HG02678 (cell line): ENCODE data around the gene CYP2F1.
"Not testable (repeated sequence)": the region's sequence is repeated elsewhere in the genome, so short reads cannot be mapped to it uniquely, and the experiment has no call there.

Experiments used
- ATAC-seq: cut with Tn5 transposase; IDR thresholded peaks from one replicate; pipeline ENCODE4 v1.9.1; 2021; ENCODE audit warnings: mild to moderate bottlenecking, moderate library complexity; ENCODE audit not compliant: unreplicated experiment

CYP2F1 gene

DNA sequence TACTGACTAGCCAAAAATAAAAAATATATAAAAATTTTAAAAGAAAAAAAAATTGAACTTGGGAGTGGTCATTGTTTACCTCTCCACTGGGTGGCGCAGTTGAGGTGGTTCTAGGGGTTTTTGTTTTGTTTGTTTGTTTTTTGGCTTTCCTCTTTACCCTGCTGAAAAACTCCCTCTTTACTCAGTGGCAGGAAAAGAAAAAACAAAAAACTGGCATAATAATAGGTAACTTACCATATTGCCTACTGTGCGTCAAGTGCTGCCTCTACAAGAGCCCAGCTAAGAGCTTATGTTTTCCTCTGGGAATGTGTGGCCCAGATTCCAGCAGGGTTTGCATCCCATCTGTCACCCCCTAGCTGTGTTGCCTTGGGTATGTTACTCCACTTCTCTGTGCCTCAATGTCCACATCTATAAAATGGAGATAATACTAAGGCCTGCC lies 12.6 kb downstream of the CYP2F1 start:
- not testable (repeated sequence) for ATAC-seq

DNA sequence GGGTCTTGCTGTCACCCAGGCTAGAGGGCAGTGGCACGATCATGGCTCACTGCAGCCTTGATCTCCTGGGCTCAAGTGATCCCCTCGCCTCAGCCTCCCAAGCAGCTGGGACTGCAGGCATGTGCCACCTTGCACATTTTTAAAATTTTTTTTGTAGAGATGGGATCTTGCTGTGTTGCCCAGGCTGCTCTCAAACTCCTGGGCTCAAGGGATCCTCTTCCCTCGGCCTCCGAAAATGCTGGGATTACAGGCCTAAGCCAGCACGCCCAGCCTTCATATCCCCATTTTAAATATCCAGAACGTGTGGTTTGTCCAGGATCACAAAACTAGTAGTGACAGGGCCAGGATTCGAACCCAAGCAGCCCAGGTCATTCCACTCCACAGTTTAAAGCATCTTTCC lies 13.1 kb downstream of the CYP2F1 start:
- not testable (repeated sequence) for ATAC-seq

DNA sequence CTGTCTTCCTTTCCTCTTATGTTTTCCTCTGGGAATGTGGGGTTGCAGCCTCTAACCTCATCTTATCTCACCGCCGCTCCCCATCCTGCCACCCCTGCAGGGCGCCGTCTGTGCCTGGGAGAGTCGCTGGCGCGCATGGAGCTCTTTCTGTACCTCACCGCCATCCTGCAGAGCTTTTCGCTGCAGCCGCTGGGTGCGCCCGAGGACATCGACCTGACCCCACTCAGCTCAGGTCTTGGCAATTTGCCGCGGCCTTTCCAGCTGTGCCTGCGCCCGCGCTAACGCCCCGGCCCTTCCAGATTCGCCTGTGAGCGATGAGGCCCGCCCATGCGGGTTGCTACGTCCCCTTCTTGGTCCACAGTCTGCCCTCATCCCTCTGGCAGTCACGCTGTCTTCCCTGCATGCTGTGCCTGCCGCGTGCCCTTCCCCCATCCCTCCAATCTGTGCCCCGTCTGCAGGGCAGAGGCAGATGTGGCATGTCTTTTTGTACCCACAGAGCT lies 13.6 kb downstream of the CYP2F1 start:
- not testable (repeated sequence) for ATAC-seq

- ATAC-seq: no peak
Measured at GRCh38 chr19:41128692-41129091, 14.5 kb downstream of the CYP2F1 start.

DNA sequence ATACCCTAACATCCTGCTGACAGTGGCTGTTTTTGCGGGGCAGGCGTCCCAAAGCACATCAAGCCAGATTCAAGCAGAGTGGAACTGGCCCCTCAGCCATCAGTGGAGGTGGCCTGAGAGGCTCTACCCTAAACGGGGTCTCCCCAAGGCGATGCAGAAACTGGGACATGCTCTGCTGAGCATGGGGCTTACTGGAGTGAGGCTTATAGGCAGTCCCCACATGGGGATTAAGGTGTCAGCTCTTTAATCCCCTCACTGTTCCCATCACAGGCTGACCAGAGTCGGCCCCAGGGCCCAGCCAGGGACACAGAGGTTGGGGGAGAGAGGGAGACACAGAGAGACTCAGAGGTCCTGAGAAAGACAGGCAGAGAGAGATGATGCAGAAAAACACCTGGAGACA lies 17.0 kb downstream of the CYP2F1 start:
- ATAC-seq: no peak

DNA sequence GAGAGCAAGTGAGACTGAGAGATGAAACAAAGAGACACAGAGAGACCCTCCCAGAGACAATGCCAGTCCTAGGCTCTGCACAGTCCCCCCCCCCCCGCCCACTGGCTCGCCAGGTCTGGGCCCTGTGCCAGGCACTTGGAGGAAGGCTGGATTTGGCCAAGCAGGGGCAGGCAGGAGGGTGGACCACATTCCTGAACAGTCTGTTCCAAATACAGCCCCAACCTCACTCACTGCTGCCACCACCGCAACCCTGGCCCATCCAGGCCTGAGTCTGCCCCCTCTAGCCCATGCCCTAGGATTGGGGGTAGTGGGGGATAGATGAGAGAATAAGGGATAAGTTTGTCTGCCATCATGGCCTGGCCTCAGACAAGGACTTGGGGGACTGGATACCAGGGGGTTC lies 19.0 kb downstream of the CYP2F1 start:
- no peak for ATAC-seq

DNA sequence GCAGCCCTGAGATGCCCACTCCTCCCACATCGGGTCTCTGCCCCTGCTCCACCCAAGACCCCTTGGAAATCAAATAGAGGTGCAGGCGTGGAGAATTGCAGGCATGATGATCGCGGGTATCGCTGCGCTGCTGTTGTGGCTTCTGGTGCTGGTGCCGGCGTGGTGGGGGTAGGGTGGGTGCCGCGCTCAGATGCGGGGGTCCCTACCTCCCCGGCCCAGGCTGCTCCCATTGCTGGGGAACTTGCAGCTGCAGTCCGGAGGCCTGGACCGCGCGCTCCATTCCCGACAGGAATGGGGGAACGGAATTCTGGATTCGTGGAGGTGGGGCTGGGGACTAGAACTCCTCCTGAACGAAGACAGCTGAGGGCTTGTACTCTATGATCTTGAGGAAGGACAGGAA lies 20.4 kb downstream of the CYP2F1 start:
- ATAC-seq: no peak

DNA sequence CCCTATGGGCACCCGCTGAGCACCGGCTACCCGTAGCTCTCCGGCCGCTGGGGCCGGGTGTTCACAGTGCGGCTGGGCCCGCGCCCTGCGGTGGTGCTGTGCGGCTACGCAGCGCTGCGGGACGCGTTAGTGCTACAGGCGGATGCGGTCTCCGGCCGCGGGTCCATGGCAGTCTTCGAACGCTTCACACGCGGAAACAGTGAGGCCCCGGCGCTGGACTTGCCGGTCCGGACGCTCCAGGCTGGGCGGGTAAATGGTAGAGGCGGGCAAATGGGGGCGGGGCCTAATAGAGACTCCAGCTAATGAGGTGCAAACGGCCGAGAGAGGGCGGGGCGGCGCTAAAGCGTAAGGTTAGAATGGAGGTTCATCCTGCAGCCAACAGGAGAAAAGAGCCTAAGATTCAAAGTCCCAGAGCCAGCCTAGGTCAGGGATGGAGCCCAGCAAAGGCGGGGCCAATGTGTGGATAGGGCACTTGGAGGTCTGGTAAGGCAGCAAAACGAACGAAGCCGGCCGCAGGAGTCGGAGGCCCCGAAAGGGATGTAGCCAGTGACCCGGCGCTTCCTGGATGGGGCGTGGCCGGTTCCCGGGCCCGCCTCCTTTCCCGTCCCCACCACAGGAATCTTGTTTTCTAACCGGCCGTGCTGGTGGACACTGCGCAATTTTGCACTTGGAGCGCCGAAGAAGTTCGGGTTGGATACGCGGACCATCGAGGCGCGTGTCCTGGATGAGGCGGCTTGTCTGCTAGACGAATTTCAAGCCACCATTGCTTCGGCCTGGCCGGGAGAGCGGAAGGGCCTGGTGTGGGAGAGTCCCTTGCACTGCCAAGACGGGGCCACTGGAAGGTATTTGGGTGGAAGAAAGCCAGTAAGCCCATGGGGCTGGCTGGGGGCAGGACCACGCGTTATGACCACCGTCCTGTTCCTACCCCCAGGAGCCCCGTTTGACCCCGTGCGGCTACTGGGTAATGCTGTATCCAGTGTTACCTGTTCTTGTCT lies 21.5 kb downstream of the CYP2F1 start:
- ATAC-seq: not testable (repeated sequence)

DNA sequence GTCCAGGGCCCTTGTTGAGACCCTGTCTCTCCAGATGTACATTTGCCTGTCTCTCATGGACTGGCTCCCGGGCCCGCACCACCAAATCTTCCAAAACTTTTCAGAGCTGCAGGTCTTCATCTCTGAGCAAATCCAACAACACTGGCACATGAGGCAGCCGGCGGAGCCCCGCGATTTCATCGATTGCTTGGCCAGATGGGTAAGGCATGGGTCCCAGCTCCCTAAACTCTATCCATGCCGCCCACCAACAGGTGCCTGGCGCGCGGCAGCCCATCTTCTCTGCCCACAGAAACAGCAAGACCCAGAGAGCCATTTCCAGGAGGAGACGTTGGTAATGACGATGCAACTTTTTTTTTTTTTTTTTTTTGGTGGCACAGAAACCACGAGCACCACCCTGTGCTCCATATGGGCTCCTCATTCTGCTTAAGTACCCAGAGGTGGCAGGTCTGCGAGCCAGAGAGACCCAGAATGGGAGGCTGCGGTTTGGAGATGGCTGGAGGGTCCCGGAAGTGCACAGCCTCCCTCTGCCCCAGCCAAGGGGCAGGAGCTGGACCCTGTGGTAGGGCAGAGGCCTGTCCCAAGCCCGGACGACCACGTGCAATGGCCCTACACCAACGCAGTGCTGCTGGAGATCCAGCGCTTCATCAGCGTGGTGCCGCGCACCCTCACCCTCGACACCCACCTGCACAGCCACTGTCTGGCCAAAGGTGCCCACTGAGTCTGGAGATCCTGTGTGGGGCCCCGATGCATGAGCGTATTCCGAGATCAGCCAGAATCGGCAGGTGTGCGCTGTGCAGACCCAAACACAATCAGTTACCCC lies 22.6 kb downstream of the CYP2F1 start:
- no peak for ATAC-seq

DNA sequence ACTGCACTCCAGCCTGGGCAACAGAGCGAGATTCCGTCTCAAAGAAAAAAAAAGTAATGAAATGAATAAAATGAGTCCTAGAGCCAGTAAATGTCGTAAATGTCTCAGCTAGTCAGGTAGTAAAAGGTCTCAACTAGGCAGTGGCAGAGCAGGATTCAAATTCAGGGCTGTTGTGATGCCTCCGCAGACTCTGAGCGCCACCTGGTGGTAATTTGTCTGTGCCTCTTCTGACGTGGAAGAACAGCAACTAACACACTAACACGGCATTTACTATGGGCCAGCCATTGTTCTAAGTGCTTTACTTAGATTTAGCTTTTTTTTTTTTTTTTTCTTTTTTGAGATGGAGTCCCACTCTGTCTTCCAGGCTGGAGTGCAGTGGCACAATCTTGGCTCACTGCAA lies 30.2 kb downstream of the CYP2F1 start:
- ATAC-seq: no peak

- ATAC-seq: no peak
Measured at GRCh38 chr19:41149831-41150230, 35.6 kb downstream of the CYP2F1 start.

- ATAC-seq: not testable (repeated sequence)
Measured at GRCh38 chr19:41150986-41151385, 36.8 kb downstream of the CYP2F1 start.

DNA sequence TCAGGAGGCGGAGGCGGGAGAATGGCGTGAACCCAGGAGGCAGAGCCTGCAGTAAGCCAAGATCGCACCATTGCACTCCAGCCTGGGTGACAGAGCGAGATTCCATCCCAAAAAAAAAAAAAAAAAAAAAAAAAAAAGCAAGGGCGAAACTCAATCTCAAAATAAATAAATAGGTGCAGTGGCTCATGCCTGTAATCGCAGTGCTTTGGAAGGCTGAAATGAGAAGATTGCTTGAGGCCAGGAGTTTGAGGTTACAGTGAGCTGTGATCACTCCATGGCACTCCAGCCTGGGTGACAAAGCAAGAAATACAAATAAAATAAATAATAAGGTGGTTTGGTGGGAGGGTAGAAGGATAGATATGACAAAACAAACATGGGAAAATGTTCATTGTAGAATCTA lies 39.8 kb downstream of the CYP2F1 start:
- ATAC-seq: no peak

DNA sequence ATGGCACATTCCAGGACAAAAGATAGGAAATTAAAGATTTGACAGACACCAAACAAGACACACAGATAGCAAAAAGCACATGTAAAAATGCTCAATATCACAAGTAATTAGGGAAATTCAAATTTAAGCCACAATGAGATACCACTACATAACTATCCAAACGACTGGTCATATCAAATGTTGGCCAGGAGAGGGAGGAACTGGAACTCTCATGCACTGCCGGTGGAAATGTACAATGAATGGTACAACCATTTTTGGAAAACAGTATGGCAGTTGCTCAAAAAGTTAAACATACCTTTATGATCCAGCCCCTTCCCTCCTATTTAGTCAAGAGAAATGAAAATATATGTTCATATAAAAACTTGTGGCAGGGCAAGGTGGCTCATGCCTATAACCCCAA lies 42.0 kb downstream of the CYP2F1 start:
- ATAC-seq: no peak

DNA sequence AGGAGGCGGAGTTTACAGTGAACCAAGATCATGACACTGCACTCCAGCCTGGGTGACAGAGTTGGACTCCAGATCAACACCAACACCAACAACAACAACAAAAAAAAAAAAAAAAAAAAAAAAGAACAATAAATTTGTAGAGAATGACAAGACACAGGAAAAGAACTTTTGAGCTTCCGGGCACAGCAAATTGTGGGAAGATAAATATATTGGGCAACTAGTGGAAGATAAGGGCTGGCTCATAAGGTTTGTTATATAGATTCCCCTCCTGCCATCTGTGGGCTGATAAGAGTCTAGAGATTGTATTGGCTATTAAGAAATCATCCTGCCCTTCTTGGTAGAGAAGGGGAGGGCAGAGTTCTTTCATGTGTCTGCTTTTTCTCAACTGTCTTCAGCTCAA lies 45.6 kb downstream of the CYP2F1 start:
- ATAC-seq: no peak

DNA sequence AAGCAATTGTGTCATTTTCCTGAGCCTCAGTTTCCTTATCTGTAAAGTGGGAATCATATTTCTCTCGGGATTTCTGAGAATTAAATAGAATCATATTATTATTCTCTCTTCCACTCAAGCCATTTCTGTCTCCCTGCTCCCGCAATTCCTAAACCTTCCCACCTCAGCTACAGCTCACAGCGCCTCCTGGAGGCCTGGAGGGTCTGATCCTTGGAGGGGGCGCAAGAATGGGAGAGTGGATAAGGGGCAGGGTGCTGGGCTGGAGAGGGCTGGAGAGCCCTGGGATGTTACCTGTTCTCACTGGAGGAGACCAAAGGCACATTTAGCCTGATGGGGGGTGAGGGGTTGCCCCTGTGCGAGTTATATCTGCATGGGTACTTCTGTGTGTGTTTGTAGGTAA lies 47.7 kb downstream of the CYP2F1 start:
- no peak for ATAC-seq

GRCh38 chr19:41166944-41167804 lies 52.9 kb downstream of the CYP2F1 start:
- ATAC-seq: no peak

- no peak for ATAC-seq
Measured at GRCh38 chr19:41172297-41173164, 58.3 kb downstream of the CYP2F1 start.

DNA sequence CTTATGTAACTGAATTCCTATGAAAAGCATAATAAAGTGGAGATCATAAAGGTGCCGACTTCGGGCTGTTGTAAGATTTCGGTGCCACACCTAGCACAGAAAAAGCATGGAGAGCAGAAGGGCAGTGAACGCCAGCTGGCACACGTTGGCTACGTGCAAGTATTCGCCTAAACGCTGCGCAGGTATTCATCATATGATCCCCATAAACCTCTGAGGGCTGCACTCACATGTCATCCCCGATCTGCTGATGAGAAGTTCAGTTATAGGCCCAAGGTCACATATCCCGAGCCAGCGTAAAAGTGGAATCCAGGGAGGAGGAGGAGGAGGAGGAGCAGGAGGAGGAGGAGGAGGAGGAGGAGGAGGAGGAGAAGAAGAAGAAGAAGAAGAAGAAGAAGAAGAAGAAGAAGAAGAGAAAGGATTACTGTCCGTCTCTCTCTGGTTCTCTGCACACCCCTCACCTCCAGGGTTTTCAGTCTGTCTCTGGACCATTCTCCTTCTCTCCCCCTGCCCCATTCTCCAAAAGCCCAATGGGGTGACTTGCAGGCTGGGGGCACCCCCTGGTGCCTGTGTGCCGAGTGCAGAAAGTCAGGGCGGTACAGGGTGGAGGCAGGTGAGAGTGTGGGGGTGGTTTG lies 60.2 kb downstream of the CYP2F1 start:
- ATAC-seq: no peak
